Measurements from ENCODE around the gene GLG1. TPM values are rescaled to one million over a fixed set of nuclear protein-coding genes. Genes with fewer than 3 reads are reported as not detected.

Gene GLG1
- total RNA-seq, 1 donor from 2014 or later = 153 TPM

GRCh38 chr16:74605746-74606520, 981 bp downstream of the GLG1 start:
- peak overlapping the region; percentile 89 for H2AFZ ChIP-seq (ENCODE audit: low read depth, low read length)
- Mint-ChIP-seq H3K9me3 (ENCODE audit: unreplicated experiment) (no peaks in the 10 kb centered on the region), H3K4me1 (ENCODE audit: low read depth, unreplicated experiment) (peaks cover 18% of the 10 kb centered on the region), H3K27ac (ENCODE audit: unreplicated experiment) (peak overlapping the region; percentile 67), H3K4me3 (ENCODE audit: unreplicated experiment) (peak overlapping the region; percentile 96), H3K27me3 (ENCODE audit: low read depth, unreplicated experiment) (no peaks in the 10 kb centered on the region), H3K36me3 (ENCODE audit: low read depth, unreplicated experiment) (peaks cover 5% of the 10 kb centered on the region)
- H3K9ac ChIP-seq (ENCODE audit: low read length) = peak overlapping the region; percentile 94
- no peaks in the 10 kb centered on the region for H3K27me3 ChIP-seq (ENCODE audit: insufficient read depth, low read length)
- H3K4me2 ChIP-seq (ENCODE audit: low read length) = peak overlapping the region; percentile 91
- DNase-seq (ENCODE audit: low read depth) (no peak), FAIRE-seq (no peak)
- peaks cover 59% of the 10 kb centered on the region for H3K79me2 ChIP-seq (ENCODE audit: insufficient read depth, low read length)
- H4K20me1 ChIP-seq (ENCODE audit: insufficient read depth, low read length) = peaks cover 53% of the 10 kb centered on the region
- H3K4me1 ChIP-seq (ENCODE audit: insufficient read depth, low read length) = peaks cover 20% of the 10 kb centered on the region
- H3K36me3 ChIP-seq (ENCODE audit: insufficient read depth, low read length) = no peaks in the 10 kb centered on the region
- H3K9me3 ChIP-seq (ENCODE audit: insufficient read depth, low read depth, low read length) = no peaks in the 10 kb centered on the region
- H3K4me3 ChIP-seq (ENCODE audit: insufficient read depth, low read depth, low read length) = peak overlapping the region; percentile 90
- TF ChIP-seq CTCF (IDR thresholded peaks at IDR 0.05; ENCODE audit: insufficient read depth, low read depth, low read length) (no peak), EZH2 (IDR thresholded peaks at IDR 0.05; ENCODE audit: insufficient read depth, low read length) (no peak)
- peak overlapping the region; percentile 89 for H3K27ac ChIP-seq (ENCODE audit: low read depth, low read length)

GRCh38 chr16:74605332-74605731, 1.6 kb downstream of the GLG1 start:
- Mint-ChIP-seq H3K4me1 (ENCODE audit: low read depth, unreplicated experiment) (peaks cover 22% of the 10 kb centered on the region), H3K9me3 (ENCODE audit: unreplicated experiment) (no peaks in the 10 kb centered on the region), H3K4me3 (ENCODE audit: unreplicated experiment) (peak overlapping the region; percentile 96), H3K27me3 (ENCODE audit: low read depth, unreplicated experiment) (no peaks in the 10 kb centered on the region), H3K36me3 (ENCODE audit: low read depth, unreplicated experiment) (peaks cover 5% of the 10 kb centered on the region), H3K27ac (ENCODE audit: unreplicated experiment) (no peak overlapping the region)
- Histone ChIP-seq H3K9ac (ENCODE audit: low read length) (peak overlapping the region; percentile 94), H3K9me3 (ENCODE audit: insufficient read depth, low read depth, low read length) (no peaks in the 10 kb centered on the region), H2AFZ (ENCODE audit: low read depth, low read length) (no peak overlapping the region), H4K20me1 (ENCODE audit: insufficient read depth, low read length) (peaks cover 59% of the 10 kb centered on the region), H3K4me1 (ENCODE audit: insufficient read depth, low read length) (peaks cover 20% of the 10 kb centered on the region), H3K4me2 (ENCODE audit: low read length) (peak overlapping the region; percentile 91), H3K79me2 (ENCODE audit: insufficient read depth, low read length) (peaks cover 65% of the 10 kb centered on the region), H3K4me3 (ENCODE audit: insufficient read depth, low read depth, low read length) (peak overlapping the region; percentile 90), H3K27me3 (ENCODE audit: insufficient read depth, low read length) (no peaks in the 10 kb centered on the region), H3K27ac (ENCODE audit: low read depth, low read length) (no peak overlapping the region), H3K36me3 (ENCODE audit: insufficient read depth, low read length) (no peaks in the 10 kb centered on the region)
- FAIRE-seq (no peak), DNase-seq (ENCODE audit: low read depth) (no peak)
- TF ChIP-seq CTCF (IDR thresholded peaks at IDR 0.05; ENCODE audit: insufficient read depth, low read depth, low read length) (no peak), EZH2 (IDR thresholded peaks at IDR 0.05; ENCODE audit: insufficient read depth, low read length) (no peak)

- H3K4me3 Mint-ChIP-seq (ENCODE audit: unreplicated experiment) = peak overlapping the region; percentile 43
- Histone ChIP-seq H4K20me1 (ENCODE audit: insufficient read depth, low read length) (peaks cover 71% of the 10 kb centered on the region), H3K27ac (ENCODE audit: low read depth, low read length) (no peak overlapping the region), H2AFZ (ENCODE audit: low read depth, low read length) (no peak overlapping the region), H3K36me3 (ENCODE audit: insufficient read depth, low read length) (no peaks in the 10 kb centered on the region), H3K9me3 (ENCODE audit: insufficient read depth, low read depth, low read length) (no peaks in the 10 kb centered on the region), H3K27me3 (ENCODE audit: insufficient read depth, low read length) (no peaks in the 10 kb centered on the region), H3K79me2 (ENCODE audit: insufficient read depth, low read length) (peaks cover 78% of the 10 kb centered on the region), H3K4me3 (ENCODE audit: insufficient read depth, low read depth, low read length) (no peak overlapping the region), H3K4me1 (ENCODE audit: insufficient read depth, low read length) (peaks cover 20% of the 10 kb centered on the region), H3K4me2 (ENCODE audit: low read length) (peak overlapping the region; percentile 91), H3K9ac (ENCODE audit: low read length) (no peak overlapping the region)
- FAIRE-seq = no peak
- H3K27ac Mint-ChIP-seq (ENCODE audit: unreplicated experiment) = peak overlapping the region; percentile 58
- H3K36me3 Mint-ChIP-seq (ENCODE audit: low read depth, unreplicated experiment) = peaks cover 5% of the 10 kb centered on the region
- no peaks in the 10 kb centered on the region for H3K27me3 Mint-ChIP-seq (ENCODE audit: low read depth, unreplicated experiment)
- H3K9me3 Mint-ChIP-seq (ENCODE audit: unreplicated experiment) = no peaks in the 10 kb centered on the region
- H3K4me1 Mint-ChIP-seq (ENCODE audit: low read depth, unreplicated experiment) = peaks cover 25% of the 10 kb centered on the region
- no peak for TF ChIP-seq CTCF (IDR thresholded peaks at IDR 0.05; ENCODE audit: insufficient read depth, low read depth, low read length)
- TF ChIP-seq EZH2 (IDR thresholded peaks at IDR 0.05; ENCODE audit: insufficient read depth, low read length) = no peak
- DNase-seq (ENCODE audit: low read depth) = peak; percentile 26
These were observed 3.1 kb downstream of the GLG1 start for GRCh38 chr16:74603848-74604247.
